Stimulated activated CD8-positive, alpha-beta memory T cell treated with anti-CD3 and anti-CD28 coated beads, Interleukin-7, amount 100 ng/mL, for 1 hour (primary cell): ENCODE data around the gene CACNA1F.
A peak's percentile ranks its signal among the peaks of the same experiment; 100 is the strongest.
"Not testable (repeated sequence)": the region's sequence is repeated elsewhere in the genome, so short reads cannot be mapped to it uniquely, and the experiment has no call there.

ENCODE experiments used
- DNase-seq, 2 donors: peaks; one replicate each; pipeline ENCODE4 v3.0.0-alpha.2; 2020; ENCODE audit warnings: low read depth in 2 of 2

CACNA1F gene

DNA sequence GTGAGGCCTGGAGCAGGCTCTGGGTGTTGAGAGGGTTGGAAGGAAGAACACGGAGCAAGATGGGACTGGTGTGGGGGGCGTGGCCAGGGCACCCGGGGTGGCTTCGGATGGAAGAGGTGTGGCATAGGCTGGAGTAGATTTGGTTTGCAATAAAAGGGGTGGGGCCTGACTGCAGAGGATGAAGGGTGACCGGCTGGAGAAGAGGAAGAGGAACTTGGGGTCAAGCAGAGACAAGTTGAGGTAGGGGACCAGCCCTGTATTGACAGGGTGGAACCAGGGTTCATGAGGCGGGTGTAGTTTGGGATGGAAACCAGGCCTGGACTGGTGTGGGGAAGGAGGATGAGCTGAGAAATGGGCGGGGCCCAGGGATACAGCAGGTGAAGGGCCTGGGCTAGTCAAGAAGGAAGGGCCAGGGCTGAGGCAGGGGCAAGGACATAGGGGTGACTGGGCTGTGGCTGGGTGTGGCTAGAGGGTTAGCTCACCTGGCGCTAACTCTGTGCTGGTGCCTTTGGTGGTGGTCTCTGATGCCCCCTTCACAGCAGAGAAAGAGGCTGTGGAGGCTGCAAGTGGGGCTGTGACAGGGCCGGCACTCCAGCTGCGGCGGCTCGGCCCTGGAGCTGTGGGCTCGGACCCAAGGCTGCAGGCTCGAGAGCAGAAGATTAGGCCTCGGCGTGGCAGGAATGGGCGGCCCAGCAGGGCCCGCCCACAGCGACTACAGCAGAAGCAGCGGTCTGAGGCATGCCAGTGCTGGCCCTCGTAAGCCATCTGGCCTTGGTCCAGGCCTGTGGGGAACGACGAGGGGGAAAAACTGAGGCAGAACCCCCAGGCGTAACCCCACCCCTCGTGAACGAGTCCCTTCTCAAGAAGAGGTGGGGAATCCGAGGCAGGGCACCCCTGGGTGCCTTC, 56.5 kb downstream of the CACNA1F start:
- no peak for DNase-seq

DNA sequence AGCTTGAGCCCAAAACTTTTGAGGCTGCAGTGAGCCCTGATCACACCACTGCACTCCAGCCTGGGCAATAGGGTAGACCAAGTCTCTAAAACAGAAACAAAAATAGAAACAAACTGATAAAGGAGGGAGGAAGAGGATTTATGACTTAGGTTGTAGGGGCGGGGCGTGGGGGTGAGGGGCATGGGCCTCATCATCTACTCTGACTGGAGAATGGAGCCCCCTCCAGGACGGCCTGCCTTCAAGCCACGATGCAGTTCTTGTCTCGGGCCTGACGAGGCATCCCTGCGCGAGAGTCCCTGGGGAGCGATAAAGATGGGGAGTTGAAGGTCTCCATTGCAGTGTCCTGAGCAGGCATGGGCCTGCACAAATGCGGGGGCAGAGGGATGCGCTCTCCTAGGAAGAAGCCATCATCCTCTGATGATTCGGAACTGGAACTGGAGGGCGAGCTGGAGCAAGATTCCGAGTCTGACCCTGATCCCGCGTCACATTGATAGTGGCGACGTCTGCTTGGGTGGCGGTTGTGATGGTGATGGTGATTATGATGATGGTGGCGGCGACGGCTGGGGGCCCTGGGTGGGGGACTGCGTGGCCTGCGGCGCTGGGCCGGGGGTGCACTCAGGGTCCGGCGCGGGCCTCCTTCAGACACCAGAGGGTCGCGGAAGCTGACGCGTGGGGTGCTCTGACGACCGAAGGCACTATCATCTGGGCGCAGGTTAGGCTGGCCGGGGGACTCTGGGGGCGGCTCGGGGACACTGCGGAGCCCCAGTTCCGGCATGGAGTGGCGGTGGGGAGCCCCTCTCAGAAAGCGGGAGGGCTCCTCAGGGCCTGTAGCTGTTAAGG, 57.5 kb downstream of the CACNA1F start:
- no peak for DNase-seq

DNA sequence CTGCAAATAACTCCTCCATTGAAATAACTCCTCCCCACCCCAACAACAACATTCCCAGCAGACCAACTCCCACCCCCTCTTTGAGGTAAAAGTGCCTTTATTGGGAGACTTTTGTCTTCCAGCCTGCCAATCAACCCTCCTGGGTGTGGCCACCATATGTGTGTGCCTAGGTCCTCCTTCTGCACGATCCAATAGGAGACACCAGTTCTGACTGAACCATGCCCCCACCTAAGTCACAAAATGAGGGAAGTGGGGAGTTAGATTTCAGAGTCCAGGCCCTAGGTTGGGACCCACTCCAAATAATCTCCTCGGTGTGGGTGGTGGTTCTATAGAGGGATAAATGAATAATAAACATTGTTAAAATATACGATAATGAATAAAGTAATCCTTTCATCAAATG, 58.4 kb downstream of the CACNA1F start:
- no peak for DNase-seq

DNA sequence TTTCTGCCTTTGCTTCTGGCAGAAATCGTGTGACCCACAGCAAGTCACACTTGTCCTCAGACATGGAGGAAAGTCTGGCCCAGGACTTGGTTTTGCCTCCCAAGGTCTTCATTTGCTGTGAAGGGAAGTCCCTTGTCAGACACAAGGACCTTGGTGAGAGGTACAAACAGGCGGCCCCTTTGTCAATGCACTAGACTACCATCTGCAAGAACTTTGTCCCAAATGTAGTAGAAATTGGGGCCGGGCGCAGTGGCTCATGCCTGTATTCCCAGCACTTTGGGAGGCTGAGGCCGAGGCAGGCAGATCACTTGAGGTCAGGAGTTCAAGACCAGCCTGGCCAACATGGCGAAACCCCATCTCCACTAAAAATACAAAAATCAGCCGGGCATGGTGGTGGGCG, 59.6 kb downstream of the CACNA1F start:
- not testable (repeated sequence) for DNase-seq

DNA sequence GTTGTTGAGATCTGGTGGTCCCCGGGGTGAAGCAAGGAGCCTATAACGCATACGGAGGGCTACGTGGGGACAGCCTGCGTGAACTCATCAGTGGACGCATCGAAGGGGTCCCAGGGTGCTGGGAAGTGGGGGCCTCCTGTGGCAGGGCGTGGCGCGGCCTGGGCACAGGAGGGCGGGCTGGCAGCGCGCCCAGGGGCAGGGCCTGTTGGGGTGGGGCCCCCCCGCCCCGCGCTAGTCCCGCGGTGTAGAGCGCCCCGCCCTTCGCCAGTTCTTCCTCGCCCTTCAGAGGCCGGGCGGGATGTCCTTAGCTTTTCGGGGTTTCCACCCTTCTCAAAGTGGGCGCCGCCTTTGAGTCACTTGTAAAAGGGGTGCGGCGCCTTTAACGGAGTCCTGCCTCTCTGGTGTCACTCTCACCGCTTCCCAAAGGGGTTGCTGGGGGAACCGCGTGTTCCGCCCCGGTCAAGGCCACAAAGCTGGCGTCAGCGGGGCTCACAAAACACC, 60.8 kb downstream of the CACNA1F start:
- DNase-seq = peak in 1 of 2 donors; percentile 34

DNA sequence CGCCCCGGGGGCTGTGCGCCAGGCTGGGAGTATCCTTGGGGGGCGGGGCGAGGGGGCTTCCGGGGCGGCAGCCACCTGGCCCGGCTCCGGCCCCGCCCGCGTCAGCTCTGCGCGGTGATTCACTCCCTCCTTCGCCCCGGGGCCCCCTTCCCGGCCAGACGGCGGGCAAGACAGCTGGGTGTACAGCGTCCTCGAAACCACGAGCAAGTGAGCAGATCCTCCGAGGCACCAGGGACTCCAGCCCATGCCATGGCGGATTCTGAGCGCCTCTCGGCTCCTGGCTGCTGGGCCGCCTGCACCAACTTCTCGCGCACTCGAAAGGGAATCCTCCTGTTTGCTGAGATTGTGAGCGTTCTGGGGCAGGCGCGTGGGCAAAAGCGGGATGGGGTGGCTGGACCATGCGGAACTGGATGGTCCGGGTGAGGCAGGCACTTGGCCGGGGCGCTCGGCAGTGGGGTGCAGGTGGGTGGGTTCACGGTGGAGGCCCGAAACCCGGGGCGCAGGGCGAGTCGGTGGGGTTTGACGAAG, 61.3 kb downstream of the CACNA1F start, which contains the start of gene PLP2:
PLP2 (plus strand) TSS at position 147 of the 528 bp plus-strand sequence; CDS start at position 250, 103 bp downstream.
- peak in 1 of 2 donors; percentile 47 for DNase-seq

DNA sequence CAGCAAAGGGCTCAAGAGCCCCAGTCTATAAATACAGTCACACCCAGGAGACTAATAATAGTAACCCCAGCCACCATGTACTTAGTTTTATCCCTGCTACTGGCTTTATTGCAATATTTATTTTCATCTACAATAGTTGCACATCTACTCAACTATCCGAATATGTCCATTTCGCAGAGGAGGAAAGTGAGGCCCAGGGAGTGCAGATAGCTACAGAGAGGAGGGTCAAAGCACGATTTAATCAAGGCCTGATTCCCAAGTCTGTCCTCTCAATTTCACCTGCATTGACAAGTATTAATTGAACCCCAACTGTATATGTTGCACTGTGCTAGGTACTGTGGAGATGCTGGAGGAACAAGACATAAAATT, 65.4 kb downstream of the CACNA1F start:
- no peak for DNase-seq

DNA sequence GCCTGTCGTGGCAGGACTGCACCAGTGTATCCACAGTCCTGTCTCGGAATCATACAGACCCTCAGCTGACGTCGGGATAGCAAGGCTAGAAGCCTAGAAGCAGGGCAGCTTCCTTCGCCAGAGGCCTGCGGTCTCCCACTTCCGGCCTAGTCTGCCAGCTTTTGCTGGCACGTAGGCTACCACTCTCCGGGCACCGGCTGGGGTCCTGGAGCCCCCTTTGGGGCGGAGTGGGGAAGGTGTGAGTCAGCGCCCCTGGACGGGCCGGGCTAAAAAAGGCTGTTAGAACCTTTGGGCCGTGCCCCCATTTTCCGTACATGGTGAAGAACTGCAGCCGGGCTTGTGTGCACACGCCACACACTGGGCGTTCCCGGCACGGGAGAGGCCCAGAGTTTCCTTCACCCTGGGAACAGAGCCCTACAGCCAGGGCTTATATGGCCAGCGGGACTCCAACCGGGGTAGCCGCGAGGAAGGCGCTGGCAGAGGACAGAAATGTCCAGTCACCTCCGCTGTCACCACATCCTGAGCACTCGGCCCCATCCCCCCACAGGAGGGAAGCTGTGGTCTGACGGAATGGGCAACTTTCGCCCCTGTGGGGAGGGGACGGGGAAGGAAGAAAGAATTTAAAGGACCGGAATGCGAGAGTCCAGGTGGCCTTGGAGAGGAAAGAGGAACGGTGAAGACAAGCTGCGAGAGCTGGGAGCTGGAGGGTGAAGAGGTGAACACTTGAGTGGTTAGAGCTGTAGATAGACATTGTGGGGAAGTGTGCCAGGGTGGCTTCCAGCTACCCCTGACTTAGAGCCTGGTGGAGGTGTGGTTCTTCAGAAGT, 66.0 kb downstream of the CACNA1F start:
- DNase-seq = peak in 1 of 2 donors; percentile 35

DNA sequence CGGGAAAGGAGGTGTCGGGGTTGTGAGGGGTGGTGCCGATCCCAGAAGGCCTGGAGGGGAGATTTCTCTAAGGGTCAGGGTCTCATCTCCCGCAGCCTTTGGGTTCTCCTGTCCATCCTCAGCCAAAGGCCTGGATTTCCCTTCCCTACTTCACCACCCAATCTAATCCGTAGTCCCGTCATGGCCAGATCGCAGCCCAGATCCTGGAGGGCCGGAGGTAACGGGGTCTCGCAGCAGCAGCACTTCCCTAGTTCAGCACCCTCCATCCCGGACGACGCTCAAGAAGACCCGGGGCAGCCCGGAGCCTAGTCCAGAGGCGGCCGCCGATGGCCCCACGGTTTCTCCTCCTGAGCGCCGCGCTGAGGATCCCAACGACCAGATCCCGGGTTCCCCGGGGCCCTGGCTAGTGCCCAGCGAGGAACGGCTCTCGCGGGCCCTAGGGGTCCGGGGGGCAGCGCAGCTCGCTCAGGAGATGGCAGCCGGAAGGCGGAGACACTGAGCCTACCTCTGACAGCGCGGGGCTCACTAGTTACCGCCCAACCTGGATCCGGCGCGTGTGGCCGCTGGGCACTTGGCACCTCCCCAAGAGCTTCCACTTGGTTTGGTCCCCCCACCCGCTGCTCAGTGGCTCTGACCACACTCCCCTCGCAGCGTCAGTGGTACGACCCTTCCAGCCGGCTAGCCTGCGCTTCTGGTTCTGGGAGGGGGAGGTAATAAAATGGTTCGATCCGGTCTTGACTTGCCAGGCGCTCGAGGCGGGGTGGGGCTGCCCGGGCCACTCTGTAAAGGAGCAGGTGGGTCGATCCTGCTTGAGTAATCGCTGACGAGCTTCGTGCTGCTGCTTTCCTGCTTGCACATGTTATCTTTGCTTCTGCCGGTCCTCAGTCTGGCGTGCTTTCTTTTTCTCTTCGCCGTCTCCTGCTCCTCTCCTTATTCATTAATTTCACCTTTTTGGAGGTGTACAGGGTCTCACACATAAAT, 66.9 kb downstream of the CACNA1F start:
- peak in 1 of 2 donors; percentile 39 for DNase-seq

DNA sequence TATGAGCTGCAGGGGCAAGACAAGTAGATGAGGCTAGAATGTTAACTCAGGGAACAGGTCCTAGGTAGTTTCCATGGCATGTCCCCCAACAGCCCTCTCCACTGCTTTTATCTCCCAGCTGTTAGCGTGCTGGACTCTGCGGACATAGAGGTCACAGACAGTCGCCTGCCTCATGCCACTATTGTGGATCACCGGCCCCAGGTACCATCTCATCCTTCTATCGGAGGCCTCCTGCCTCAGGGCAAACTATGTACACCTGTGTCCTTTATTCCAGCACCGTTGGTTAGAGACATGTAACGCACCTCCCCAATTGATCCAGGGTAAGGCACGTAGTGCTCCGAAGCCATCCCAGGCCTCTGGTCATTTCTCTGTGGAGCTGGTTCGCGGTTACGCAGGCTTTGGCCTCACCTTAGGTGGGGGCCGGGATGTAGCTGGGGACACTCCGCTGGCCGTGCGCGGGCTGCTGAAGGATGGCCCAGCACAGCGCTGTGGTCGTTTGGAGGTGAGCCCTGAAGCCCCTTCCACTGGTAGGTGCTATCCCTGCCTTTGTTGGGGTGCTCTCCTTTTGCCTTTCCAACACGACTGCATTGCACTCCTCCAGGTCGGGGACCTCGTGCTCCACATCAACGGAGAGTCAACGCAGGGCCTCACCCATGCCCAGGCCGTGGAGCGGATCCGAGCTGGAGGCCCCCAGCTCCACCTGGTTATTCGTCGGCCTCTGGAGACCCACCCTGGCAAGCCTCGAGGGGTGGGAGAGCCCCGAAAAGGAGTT, 68.4 kb downstream of the CACNA1F start:
- DNase-seq = no peak

DNA sequence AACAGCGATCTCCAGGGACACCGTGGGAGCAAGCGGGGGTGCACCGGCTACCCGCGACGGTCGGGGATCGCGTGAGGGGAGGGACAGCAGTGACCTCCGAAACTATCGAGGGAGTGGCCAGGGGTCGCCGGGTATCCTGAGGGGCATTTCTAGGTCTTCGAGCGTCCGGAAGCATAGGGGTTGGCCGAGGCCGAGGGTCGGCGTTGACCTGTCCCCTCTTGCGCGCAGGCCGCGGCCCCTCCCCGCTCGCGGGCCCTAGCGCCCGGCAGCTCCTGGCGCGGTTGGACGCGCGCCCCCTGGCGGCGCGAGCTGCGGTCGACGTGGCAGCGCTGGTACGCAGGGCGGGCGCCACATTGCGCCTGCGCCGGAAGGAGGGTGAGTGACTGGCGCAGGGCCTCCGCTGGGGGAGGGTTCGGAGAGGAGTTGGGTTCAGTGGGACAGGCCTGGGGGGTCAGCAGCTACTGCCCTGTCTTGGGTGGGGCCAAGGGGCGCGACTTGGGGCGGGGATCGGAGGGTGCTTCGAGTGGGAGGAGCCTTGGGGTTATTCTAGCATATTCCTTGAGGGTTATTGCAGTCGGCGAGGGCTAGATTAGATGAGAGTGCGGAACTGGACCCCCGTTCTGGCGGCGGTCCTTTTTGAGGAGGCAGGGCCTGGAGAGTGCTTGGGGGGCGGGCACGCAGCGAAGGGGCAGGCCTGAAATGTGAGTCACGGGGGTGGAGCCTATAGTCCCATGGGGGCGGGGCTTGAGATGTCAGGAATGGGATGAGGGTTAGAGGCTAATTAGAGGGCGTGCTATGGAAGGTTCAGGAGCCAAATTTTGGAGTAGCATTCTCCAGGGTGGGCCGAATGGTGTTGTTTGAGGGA, 69.4 kb downstream of the CACNA1F start:
- DNase-seq = peak; percentile 48 to 60

DNA sequence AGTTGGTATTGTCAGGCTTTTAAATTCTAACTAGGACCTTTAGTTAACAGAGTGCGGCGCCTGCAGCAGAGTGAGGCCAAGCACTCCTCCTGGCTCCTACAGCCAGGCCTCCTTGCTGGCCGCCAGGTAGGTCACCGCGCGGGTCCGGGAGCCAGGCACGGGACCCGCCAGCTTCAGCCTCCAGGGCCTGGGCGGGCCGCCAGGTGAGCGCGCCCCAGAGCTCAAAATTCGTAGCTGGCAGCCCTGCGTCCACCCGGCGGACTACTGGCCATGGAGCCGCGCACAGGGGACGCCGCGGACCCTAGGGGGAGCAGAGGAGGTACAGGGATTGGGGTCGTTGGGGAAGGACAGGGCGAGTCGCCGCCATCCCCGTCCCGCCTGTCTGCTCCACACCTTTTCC, 70.5 kb downstream of the CACNA1F start, which contains the start of gene MAGIX:
MAGIX (plus strand) TSS at position 139 of the 400 bp plus-strand sequence; CDS start at position 271, 132 bp downstream.
- no peak for DNase-seq

DNA sequence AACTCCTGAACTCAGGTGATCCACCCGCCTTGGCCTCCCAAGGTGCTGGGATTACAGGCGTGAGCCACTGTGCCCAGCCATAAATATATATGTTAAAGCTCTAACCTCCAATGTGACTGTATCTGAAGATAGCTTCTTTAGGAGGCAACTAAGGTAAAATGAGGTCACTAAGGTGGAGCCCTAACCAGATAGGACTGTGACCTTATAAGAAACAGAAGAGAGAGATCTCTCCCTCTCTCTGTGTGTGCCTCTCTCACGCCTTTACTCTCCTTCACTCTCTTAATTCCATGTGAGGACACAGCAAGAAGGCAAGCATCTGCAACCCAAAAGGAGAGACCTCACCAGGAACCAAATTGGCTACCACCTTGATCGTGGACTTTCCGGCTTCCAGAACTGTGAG, 71.5 kb downstream of the CACNA1F start:
- DNase-seq = no peak

DNA sequence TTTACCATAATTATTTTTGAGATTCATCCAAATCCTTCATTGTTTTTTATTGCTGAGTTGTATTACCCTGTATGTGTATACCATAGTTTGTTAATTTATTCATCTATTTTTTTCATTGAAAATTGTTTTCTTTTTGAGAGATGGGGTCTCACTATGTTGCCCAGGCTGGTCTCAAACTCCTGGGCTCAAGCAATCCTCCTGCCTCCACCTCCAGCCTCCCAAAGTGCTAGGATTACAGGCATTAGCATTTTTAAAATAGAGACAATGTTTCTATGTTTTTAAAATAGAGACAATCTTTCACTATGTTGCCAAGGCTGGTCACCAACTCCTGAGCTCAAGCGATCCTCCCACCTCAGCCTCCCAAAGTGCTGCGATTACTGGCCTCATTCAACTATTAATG, 72.2 kb downstream of the CACNA1F start:
- no peak for DNase-seq

DNA sequence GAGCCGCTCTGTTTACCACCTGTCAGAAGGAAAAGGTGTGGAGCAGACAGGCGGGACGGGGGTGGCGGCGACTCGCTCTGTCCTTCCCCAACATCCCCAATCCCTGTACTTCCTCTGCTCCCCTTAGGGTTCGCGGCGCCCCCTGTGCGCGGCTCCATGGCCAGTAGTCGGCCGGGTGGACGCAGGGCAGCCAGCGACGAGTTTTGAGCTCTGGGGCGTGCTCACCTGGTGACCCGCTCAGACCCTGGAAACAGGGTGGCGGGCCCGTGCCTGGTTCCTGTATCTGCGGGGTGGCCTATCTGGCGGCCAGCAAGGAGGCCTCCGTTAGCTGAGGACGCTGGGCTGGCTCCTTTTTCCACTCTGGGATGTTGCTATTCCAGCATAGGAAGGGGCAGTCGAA, 75.9 kb downstream of the CACNA1F start:
- no peak for DNase-seq

DNA sequence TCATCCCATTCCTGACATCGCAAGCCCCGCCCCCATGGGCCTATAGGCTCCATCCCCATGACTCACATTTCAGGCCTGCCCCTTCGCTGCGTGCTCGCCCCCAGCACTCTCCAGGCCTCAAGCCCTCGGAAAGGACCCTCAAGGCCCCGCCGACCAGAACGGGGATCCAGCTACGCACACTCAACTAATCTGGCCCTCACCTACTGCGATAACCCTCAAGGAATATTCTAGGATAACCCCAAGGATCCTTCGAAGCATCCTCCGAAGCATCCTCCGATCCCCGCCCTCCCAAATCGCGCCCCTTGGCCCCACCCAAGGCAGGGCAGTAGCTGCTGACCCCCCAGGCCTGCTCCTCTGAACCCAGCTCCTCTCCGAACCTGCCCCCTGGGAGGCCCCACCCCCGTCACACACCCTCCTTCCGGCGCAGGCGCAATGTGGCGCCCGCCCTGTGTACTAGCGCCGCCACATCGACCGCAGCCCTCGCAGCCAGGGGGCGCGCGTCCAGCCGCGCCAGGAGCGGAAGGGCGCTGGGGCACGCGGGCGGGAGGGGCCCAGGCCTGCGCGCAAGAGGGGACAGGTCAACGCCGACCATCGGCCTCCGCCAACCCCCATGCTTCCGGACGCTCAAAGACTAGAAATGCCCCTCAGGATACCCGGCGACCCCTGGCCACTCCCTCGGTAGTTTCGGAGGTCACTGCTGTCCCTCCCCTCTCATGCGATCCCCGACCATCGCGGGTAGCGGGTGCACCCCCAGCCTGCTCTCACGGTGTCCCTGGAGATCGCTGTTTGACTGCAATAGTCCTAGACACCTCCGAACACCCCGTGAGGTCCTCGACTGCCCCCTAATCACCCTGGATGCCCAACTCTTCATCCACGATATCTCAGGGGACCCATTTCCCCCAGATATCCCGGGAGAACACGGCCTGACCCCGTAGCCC, 77.0 kb downstream of the CACNA1F start:
- peak; percentile 58 to 72 for DNase-seq
